ENCODE results near the gene GGCT. TPM values are rescaled to one million over a fixed set of nuclear protein-coding genes. Genes with fewer than 3 reads are reported as not detected.

GGCT gene
- total RNA-seq, 1 donor from 2014 or later: 160 TPM

DNA sequence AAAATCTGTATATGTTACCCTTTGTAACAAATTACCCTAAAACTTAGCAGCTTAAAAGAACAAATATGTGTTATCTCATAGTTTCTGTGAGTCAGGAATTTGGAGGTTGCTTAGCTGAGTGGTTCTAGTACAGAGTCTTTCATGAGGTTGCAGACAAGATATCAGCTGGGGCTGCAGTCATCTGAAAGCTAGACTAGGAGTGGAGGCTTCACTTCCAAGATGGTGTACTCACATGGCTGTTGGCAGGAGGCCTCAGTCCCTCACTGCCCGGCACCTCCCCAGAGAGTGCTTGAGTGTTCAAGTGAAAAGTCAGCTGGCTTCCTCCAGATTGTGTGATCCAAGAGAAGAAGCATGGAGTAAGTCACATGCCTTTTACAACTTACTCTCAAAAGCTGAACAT is 16.9 kb upstream of the GGCT start:
- Mint-ChIP-seq H3K4me3 (no peak overlapping the region), H3K4me1 (peaks cover 2% of the 10 kb centered on the region), H3K36me3 (no peaks in the 10 kb centered on the region), H3K27ac (no peak overlapping the region), H3K9me3 (no peaks in the 10 kb centered on the region), H3K27me3 (ENCODE audit: insufficient read depth, low read depth) (peaks cover 6% of the 10 kb centered on the region)
- DNase-seq (ENCODE audit: low spot score): no peak
- no peaks in the 10 kb centered on the region for H3K79me2 ChIP-seq (ENCODE audit: low read depth)
- H3K9me3 ChIP-seq (ENCODE audit: low read depth): no peaks in the 10 kb centered on the region
- no peaks in the 10 kb centered on the region for H3K27me3 ChIP-seq
- H3F3A ChIP-seq (ENCODE audit: low read depth): no peaks in the 10 kb centered on the region
- H3K9ac ChIP-seq: no peak overlapping the region
- no peak overlapping the region for H3K27ac ChIP-seq
- H3K4me2 ChIP-seq: no peak overlapping the region
- no peaks in the 10 kb centered on the region for H4K20me1 ChIP-seq (ENCODE audit: low read depth)
- no peaks in the 10 kb centered on the region for H3K4me1 ChIP-seq
- no peaks in the 10 kb centered on the region for H3K36me3 ChIP-seq
- no peak overlapping the region for H2AFZ ChIP-seq (replicated peaks)
- TF ChIP-seq EZH2 (IDR thresholded peaks at IDR 0.05) (no peak), EZH2phosphoT487 (IDR thresholded peaks at IDR 0.05) (no peak)
- TF ChIP-seq, protein P1, sequence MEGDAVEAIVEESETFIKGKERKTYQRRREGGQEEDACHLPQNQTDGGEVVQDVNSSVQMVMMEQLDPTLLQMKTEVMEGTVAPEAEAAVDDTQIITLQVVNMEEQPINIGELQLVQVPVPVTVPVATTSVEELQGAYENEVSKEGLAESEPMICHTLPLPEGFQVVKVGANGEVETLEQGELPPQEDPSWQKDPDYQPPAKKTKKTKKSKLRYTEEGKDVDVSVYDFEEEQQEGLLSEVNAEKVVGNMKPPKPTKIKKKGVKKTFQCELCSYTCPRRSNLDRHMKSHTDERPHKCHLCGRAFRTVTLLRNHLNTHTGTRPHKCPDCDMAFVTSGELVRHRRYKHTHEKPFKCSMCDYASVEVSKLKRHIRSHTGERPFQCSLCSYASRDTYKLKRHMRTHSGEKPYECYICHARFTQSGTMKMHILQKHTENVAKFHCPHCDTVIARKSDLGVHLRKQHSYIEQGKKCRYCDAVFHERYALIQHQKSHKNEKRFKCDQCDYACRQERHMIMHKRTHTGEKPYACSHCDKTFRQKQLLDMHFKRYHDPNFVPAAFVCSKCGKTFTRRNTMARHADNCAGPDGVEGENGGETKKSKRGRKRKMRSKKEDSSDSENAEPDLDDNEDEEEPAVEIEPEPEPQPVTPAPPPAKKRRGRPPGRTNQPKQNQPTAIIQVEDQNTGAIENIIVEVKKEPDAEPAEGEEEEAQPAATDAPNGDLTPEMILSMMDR (IDR thresholded peaks at IDR 0.05): no peak
- H3K4me3 ChIP-seq: no peak overlapping the region

DNA sequence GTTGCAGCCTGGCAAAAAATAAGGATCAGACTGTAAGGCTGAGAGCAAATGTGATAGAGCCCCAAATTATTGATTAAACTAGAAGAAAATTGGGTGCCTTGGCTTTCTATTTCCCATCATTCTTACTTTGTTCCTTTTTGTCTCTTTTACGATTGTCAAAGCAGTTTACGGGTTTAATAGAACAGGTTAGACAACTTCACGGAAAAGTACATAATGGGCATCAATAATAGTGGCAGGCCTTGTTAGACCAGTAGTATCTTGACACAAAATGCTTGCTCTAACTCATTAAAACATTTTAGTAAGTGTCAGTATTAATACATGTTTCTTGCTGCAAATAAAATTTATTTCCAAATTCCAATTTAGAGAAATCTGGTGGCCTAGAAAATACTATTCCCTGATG is 14.5 kb upstream of the GGCT start:
- H3K27me3 ChIP-seq: no peaks in the 10 kb centered on the region
- no peak overlapping the region for H3K27ac ChIP-seq
- no peaks in the 10 kb centered on the region for H3K79me2 ChIP-seq (ENCODE audit: low read depth)
- Mint-ChIP-seq H3K9me3 (no peaks in the 10 kb centered on the region), H3K4me1 (no peaks in the 10 kb centered on the region), H3K27ac (no peak overlapping the region), H3K27me3 (ENCODE audit: insufficient read depth, low read depth) (peaks cover 4% of the 10 kb centered on the region), H3K36me3 (no peaks in the 10 kb centered on the region), H3K4me3 (no peak overlapping the region)
- H4K20me1 ChIP-seq (ENCODE audit: low read depth): no peaks in the 10 kb centered on the region
- no peaks in the 10 kb centered on the region for H3K36me3 ChIP-seq
- TF ChIP-seq EZH2phosphoT487 (IDR thresholded peaks at IDR 0.05) (no peak), EZH2 (IDR thresholded peaks at IDR 0.05) (no peak)
- TF ChIP-seq, protein P1 (IDR thresholded peaks at IDR 0.05): no peak
- H2AFZ ChIP-seq (replicated peaks): no peak overlapping the region
- H3K4me3 ChIP-seq: no peak overlapping the region
- no peak overlapping the region for H3K9ac ChIP-seq
- no peaks in the 10 kb centered on the region for H3F3A ChIP-seq (ENCODE audit: low read depth)
- no peak for DNase-seq (ENCODE audit: low spot score)
- no peaks in the 10 kb centered on the region for H3K4me1 ChIP-seq
- no peak overlapping the region for H3K4me2 ChIP-seq
- no peaks in the 10 kb centered on the region for H3K9me3 ChIP-seq (ENCODE audit: low read depth)

DNA sequence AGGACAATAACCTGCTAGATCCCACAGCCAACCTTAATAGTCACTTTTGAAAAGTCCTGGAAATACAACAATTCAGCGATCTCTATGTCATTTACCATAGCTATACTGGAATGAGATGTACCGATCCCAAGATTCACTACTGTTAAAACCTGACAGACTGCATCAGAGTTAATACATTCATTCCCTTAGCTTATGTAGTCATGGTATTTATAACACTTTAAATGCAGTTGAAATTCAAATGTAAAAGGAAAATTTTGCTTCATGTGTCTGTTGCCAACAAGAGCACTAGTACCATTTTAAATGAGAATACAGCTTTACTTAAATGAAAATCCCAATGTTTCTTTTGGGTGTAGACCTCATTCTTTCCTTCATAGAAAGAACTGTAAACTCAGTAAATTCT is 11.1 kb upstream of the GGCT start:
- H3K36me3 Mint-ChIP-seq: no peaks in the 10 kb centered on the region
- no peak for DNase-seq (ENCODE audit: low spot score)
- Histone ChIP-seq H2AFZ (replicated peaks) (no peak overlapping the region), H3K4me1 (peaks cover 11% of the 10 kb centered on the region), H3K27me3 (no peaks in the 10 kb centered on the region), H3K27ac (no peak overlapping the region), H3K9me3 (ENCODE audit: low read depth) (no peaks in the 10 kb centered on the region), H3F3A (ENCODE audit: low read depth) (peaks cover 12% of the 10 kb centered on the region), H3K4me2 (no peak overlapping the region), H3K9ac (no peak overlapping the region), H4K20me1 (ENCODE audit: low read depth) (no peaks in the 10 kb centered on the region), H3K79me2 (ENCODE audit: low read depth) (no peaks in the 10 kb centered on the region), H3K4me3 (no peak overlapping the region), H3K36me3 (no peaks in the 10 kb centered on the region)
- no peaks in the 10 kb centered on the region for H3K9me3 Mint-ChIP-seq
- no peak overlapping the region for H3K27ac Mint-ChIP-seq
- peaks cover 14% of the 10 kb centered on the region for H3K4me1 Mint-ChIP-seq
- TF ChIP-seq, protein P1 (IDR thresholded peaks at IDR 0.05): no peak
- TF ChIP-seq EZH2 (IDR thresholded peaks at IDR 0.05) (no peak), EZH2phosphoT487 (IDR thresholded peaks at IDR 0.05) (no peak)
- no peak overlapping the region for H3K4me3 Mint-ChIP-seq
- peaks cover 4% of the 10 kb centered on the region for H3K27me3 Mint-ChIP-seq (ENCODE audit: insufficient read depth, low read depth)

Measured in neural progenitor cell (in vitro differentiated cells).